HepG2 (cell line): Measurements from ENCODE around the gene LANCL1. TPM values are rescaled to one million over a fixed set of nuclear protein-coding genes. Genes with fewer than 3 reads are reported as not detected.

Experiments
- ATAC-seq: fragments of 200-7000 bp; cut with Tn5 transposase; 3 replicates; pipeline ENCODE4 v1.9.1; 2020; ENCODE audit warnings: mild to moderate bottlenecking, moderate library complexity
- BruUV-seq: library from RNA; stranded (reverse); fragments of 400-500 nt; replicated peaks from 2 replicates; lab custom pipeline; 2021; lab: Mats Ljungman, UMichigan
- CTCF ChIA-PET: fragments of 300-600 bp; formaldehyde crosslinking; extraction: SDS; loops from one replicate; lab custom pipeline; 2021; ENCODE audit warnings: low total read pairs, inconsistent platforms, low intra/inter-chr PET ratio; lab: Yijun Ruan, JAX
- POLR2A ChIA-PET: fragments of 350-600 bp; sonication (Branson Sonifier 250); formaldehyde crosslinking; loops from one replicate; lab custom pipeline; 2020; ENCODE audit warnings: antibody characterized with exemption, inconsistent platforms; lab: Yijun Ruan, JAX
- DNase-seq: peaks from one replicate; pipeline ENCODE4 v3.0.0-alpha.2; 2015; ENCODE audit warnings: low spot score
- FAIRE-seq: peaks from 3 replicates; lab custom pipeline; 2011; peaks lifted over from hg19 to GRCh38; lab: Jason Lieb, UNC
- H2AFZ ChIP-seq: one replicate; pipeline ENCODE4 v1.6.1; 2011; ENCODE audit warnings: low read length, inconsistent platforms
- H3K27ac ChIP-seq: fragments of 300-600 bp; 3 replicates; pipeline ENCODE4 v1.8.0; 2011; ENCODE audit warnings: mixed run types, mild to moderate bottlenecking, mixed read lengths, low read length, inconsistent platforms; ENCODE audit not compliant: insufficient read depth; ENCODE audit errors: extremely low read length
- H3K27me3 ChIP-seq, 2 experiments: fragments of 200-600 bp in 1 of 2; 2 replicates in 1 of 2; 3 replicates in 1 of 2; pipeline versions ENCODE4 v1.6.0 to v1.8.0; 2011; ENCODE audit warnings: low read length in 2 of 2, mild to moderate bottlenecking in 2 of 2, moderate library complexity in 2 of 2, inconsistent platforms in 1 of 2; ENCODE audit not compliant: insufficient read depth in 2 of 2, control insufficient read depth in 1 of 2
- H3K36me3 ChIP-seq, 2 experiments: fragments of 200-600 bp in 1 of 2; replicated peaks in 1 of 2; 2 replicates in 1 of 2; 3 replicates in 1 of 2; pipeline versions ENCODE4 v1.5.1 to v1.8.0; 2011; ENCODE audit warnings: low read length in 2 of 2, inconsistent platforms in 1 of 2; ENCODE audit not compliant: insufficient read depth in 2 of 2, control insufficient read depth in 1 of 2
- H3K4me1 ChIP-seq: 2 replicates; pipeline ENCODE4 v1.5.1; 2012; ENCODE audit warnings: low read length, inconsistent platforms; ENCODE audit not compliant: insufficient read depth
- H3K4me2 ChIP-seq: 2 replicates; pipeline ENCODE4 v1.6.0; 2011; ENCODE audit warnings: low read depth, low read length, inconsistent platforms
- H3K4me3 ChIP-seq, 3 experiments: fragments of 200-600 bp in 1 of 3; sonication (generic), shearing (Covaris generic) in 1 of 3; replicated peaks in 1 of 3; 2 replicates each; pipeline ENCODE4 v1.5.1; 2011 to 2016; ENCODE audit warnings: low read length in 3 of 3, inconsistent platforms in 2 of 3, low read depth in 2 of 3, mild to moderate bottlenecking in 2 of 3, control low read depth in 1 of 3, mixed read lengths in 1 of 3; ENCODE audit not compliant: insufficient read depth in 1 of 3
- H3K79me2 ChIP-seq: one replicate; pipeline ENCODE4 v1.6.1; 2011; ENCODE audit warnings: low read length, inconsistent platforms; ENCODE audit not compliant: insufficient read depth
- H3K9ac ChIP-seq: 2 replicates; pipeline ENCODE4 v1.6.0; 2011; ENCODE audit warnings: mild to moderate bottlenecking, low read depth, low read length, inconsistent platforms; ENCODE audit not compliant: insufficient read depth
- H3K9me3 ChIP-seq: 2 replicates; pipeline ENCODE4 v1.5.1; 2012; ENCODE audit warnings: mild to moderate bottlenecking, low read length
- H4K20me1 ChIP-seq: 2 replicates; pipeline ENCODE4 v1.6.0; 2011; ENCODE audit warnings: inconsistent platforms, mild to moderate bottlenecking, low read length, moderate library complexity; ENCODE audit not compliant: insufficient read depth
- ARID5B ChIP-seq: IDR thresholded peaks from 2 replicates; pipeline ENCODE4 v1.4.0; 2020; ENCODE audit warnings: mild to moderate bottlenecking, missing genetic modification reagents
- GRHL1 ChIP-seq: sonication (generic); formaldehyde crosslinking; conservative IDR thresholded peaks from 2 replicates; pipeline ENCODE4 v1.8.0; 2022; ENCODE audit warnings: missing genetic modification reagents
- GZF1 ChIP-seq: sonication (generic); formaldehyde crosslinking; IDR thresholded peaks from 2 replicates; pipeline ENCODE4 v1.5.1; 2020; ENCODE audit warnings: mild to moderate bottlenecking, missing genetic modification reagents
- JUND ChIP-seq: sonication (generic); formaldehyde crosslinking; IDR thresholded peaks from 2 replicates; pipeline ENCODE4 v1.8.0; 2022; ENCODE audit warnings: mild to moderate bottlenecking, missing genetic modification reagents
- PAF1 ChIP-seq: IDR thresholded peaks from 2 replicates; pipeline ENCODE4 v1.6.1; 2016; ENCODE audit warnings: missing genetic modification reagents, missing compliant biosample characterization
- RFXAP ChIP-seq: sonication (generic); formaldehyde crosslinking; IDR thresholded peaks from 2 replicates; pipeline ENCODE4 v1.4.0; 2020; ENCODE audit warnings: missing genetic modification reagents, borderline replicate concordance
- ZKSCAN5 ChIP-seq: sonication (generic); formaldehyde crosslinking; IDR thresholded peaks from 2 replicates; pipeline ENCODE4 v1.5.1; 2020; ENCODE audit warnings: mild to moderate bottlenecking, missing genetic modification reagents
- ZNF263 ChIP-seq: sonication (generic); formaldehyde crosslinking; IDR thresholded peaks from 2 replicates; pipeline ENCODE4 v1.4.0; 2020; ENCODE audit warnings: missing genetic modification reagents
- ZNF292 ChIP-seq: sonication (generic); formaldehyde crosslinking; IDR thresholded peaks from 2 replicates; pipeline ENCODE4 v1.8.1; 2022; ENCODE audit warnings: mild to moderate bottlenecking, low read depth, missing genetic modification reagents, borderline replicate concordance
- ZNF354B ChIP-seq: sonication (generic); formaldehyde crosslinking; IDR thresholded peaks from 2 replicates; pipeline ENCODE4 v1.8.0; 2022; ENCODE audit warnings: mild to moderate bottlenecking, missing genetic modification reagents
- WGBS: methylation state at CpG from one replicate; pipeline ENCODE4 v1.1.6; 2017; ENCODE audit warnings: low lambda C conversion rate; 5-methylcytosine and 5-hydroxymethylcytosine counted together
- in situ Hi-C: cut with HindIII; loops from 2 replicates; pipeline ENCODE4 v1.10.0; 2017; ENCODE audit warnings: low pct_unique_long_range_greater_than_20kb; ENCODE audit not compliant: extremely low pct_ligation_motif_present
- intact Hi-C: fragments of 100-400 bp; cut with micrococcal nuclease; formaldehyde crosslinking; loops from one replicate; pipeline ENCODE4 v1.10.0; 2022; ENCODE audit not compliant: unreplicated experiment
- polyA plus RNA-seq, 8 experiments: library from polyadenylated mRNA; depleted of rRNA in 3 of 8; stranded (reverse) in 7 of 8; unstranded in 1 of 8; fragments of >200 nt; fragmentation: Illumina TruSeq in 4 of 8; extraction: Trizol in 4 of 8; gene quantifications; 2 replicates each; pipeline versions ENCODE4 v1.2.1 to v1.2.3, GENCODE V29; 2011 to 2016; ENCODE audit warnings: low read depth in 4 of 8, missing spikeins in 1 of 8, mixed read lengths in 1 of 8; ENCODE audit not compliant: insufficient read depth in 1 of 8
- total RNA-seq, 5 experiments: library from RNA; depleted of rRNA; stranded (reverse); fragments of >200 nt; fragmentation: Illumina TruSeq; extraction: Trizol; gene quantifications; 2 replicates each; pipeline ENCODE4 v1.2.3, GENCODE V29; 2016; ENCODE audit warnings: low read depth in 1 of 5

LANCL1 gene
- total and polyA plus RNA-seq, 2 of the 13 experiments (the other 11 are each of a cell fraction or from before 2014, with no cell fraction given) = 53.5 to 67.7 TPM

- no peaks in the 10 kb centered on the region for H3K27me3 ChIP-seq
- in situ Hi-C loops (no loop called here), intact Hi-C loops (no loop called here)
- ChIA-PET POLR2A (no interaction called here), CTCF (no interaction called here)
- no peaks in the 10 kb centered on the region for H4K20me1 ChIP-seq
- H3K79me2 ChIP-seq = no peaks in the 10 kb centered on the region
- peaks cover 14 to 35% of the 10 kb centered on the region in 2 experiments for H3K36me3 ChIP-seq
- TF ChIP-seq RFXAP (CRISPR knock-in tag) (no peak), JUND (CRISPR knock-in tag) (no peak), GZF1 (CRISPR knock-in tag) (no peak), ARID5B (CRISPR knock-in tag) (no peak), ZNF292 (no peak), ZNF263 (CRISPR knock-in tag) (no peak), GRHL1 (CRISPR knock-in tag) (no peak), ZNF354B (CRISPR knock-in tag) (no peak), ZKSCAN5 (CRISPR knock-in tag) (no peak), PAF1 (no peak)
- no peaks in the 10 kb centered on the region; the same call in 1 of the 2 replicates for H3K9me3 ChIP-seq
- H3K4me1 ChIP-seq = no peaks in the 10 kb centered on the region
- DNase-seq = no peak
- ATAC-seq = no peak
- no peak overlapping the region for H3K27ac ChIP-seq
- no peak overlapping the region for H3K4me3 ChIP-seq
- no peak overlapping the region for H3K4me2 ChIP-seq
- H2AFZ ChIP-seq = no peak overlapping the region
- BruUV-seq = no TSS peak
- H3K9ac ChIP-seq = no peak overlapping the region
- no peak for FAIRE-seq
- WGBS = 100% methylated on average over 1 of the region's 1 CpG
These were observed 43.9 kb downstream of the LANCL1 start for GRCh38 chr2:210432633-210433032.
